Gastroesophageal sphincter (tissue), 4 donors: Measurements from ENCODE around the gene RAPGEF5. TPM values are rescaled to one million over a fixed set of nuclear protein-coding genes. Genes with fewer than 3 reads are reported as not detected.

ENCODE experiments used
- ATAC-seq: fragments of 150-250 bp; one replicate; pipeline ENCODE4 v1.9.1; 2016; ENCODE audit warnings: mild to moderate bottlenecking, moderate library complexity
- H3K27ac ChIP-seq, 4 donors: fragments of 200-600 bp; sonication (generic) in 3 of 4; 1 replicate in 3 of 4; 2 replicates in 1 of 4; pipeline ENCODE4 v1.5.1; 2016 to 2019
- H3K27me3 ChIP-seq: fragments of 200-600 bp; sonication (generic); one replicate; pipeline ENCODE4 v1.5.1; 2019
- H3K36me3 ChIP-seq, 2 donors: fragments of 200-600 bp; sonication (generic); one replicate each; pipeline ENCODE4 v1.5.1; 2019; ENCODE audit warnings: control low read depth in 1 of 2
- H3K4me1 ChIP-seq, 3 donors: fragments of 200-600 bp; sonication (generic); 1 replicate in 2 of 3; 2 replicates in 1 of 3; pipeline ENCODE4 v1.5.1; 2016 to 2019; ENCODE audit warnings: control low read depth in 2 of 3
- H3K4me3 ChIP-seq, 2 donors: fragments of 200-600 bp; sonication (generic); one replicate each; pipeline ENCODE4 v1.5.1; 2019; ENCODE audit warnings: mild to moderate bottlenecking in 1 of 2, moderate library complexity in 1 of 2
- H3K9me3 ChIP-seq, 3 donors: fragments of 200-600 bp; sonication (generic); one replicate each; pipeline ENCODE4 v1.5.1; 2017 to 2019; ENCODE audit warnings: control low read depth in 2 of 3
- EP300 ChIP-seq: sonication (generic); formaldehyde crosslinking; IDR thresholded peaks from one replicate; pipeline ENCODE4 v1.6.1; 2017; ENCODE audit warnings: antibody characterized with exemption, mild to moderate bottlenecking
- POLR2A ChIP-seq, 2 donors: fragments of 450-650 bp; IDR thresholded peaks; one replicate each; pipeline ENCODE4 v1.6.1; 2017; ENCODE audit warnings: antibody characterized with exemption in 2 of 2, mild to moderate bottlenecking in 2 of 2, moderate library complexity in 1 of 2
- POLR2AphosphoS5 ChIP-seq: sonication (generic); formaldehyde crosslinking; IDR thresholded peaks from one replicate; pipeline ENCODE4 v1.6.1; 2017; ENCODE audit warnings: antibody characterized with exemption
- WGBS, 2 donors: methylation state at CpG; one replicate each; pipeline ENCODE4 v1.1.5; 2018; ENCODE audit warnings: low coverage in 1 of 2; 5-methylcytosine and 5-hydroxymethylcytosine counted together
- total RNA-seq, 4 donors: library from RNA; depleted of rRNA; stranded (reverse); fragments of >200 nt; gene quantifications; one replicate each; pipeline ENCODE4 v1.1.0, GENCODE V29; 2016
- TF ChIP-seq, protein P1 (sequence below), 4 experiments: fragments of 200-600 bp in 2 of 4; fragments of 450-650 bp in 2 of 4; sonication (generic) in 1 of 4; IDR thresholded peaks; one replicate each; pipeline ENCODE4 v1.5.1; 2017 to 2019; ENCODE audit warnings: antibody characterized with exemption in 4 of 4, mild to moderate bottlenecking in 2 of 4, moderate library complexity in 2 of 4

RAPGEF5 gene
- total RNA-seq, 4 donors from 2014 or later = 21.5 to 29.8 (median 26.6) TPM

DNA sequence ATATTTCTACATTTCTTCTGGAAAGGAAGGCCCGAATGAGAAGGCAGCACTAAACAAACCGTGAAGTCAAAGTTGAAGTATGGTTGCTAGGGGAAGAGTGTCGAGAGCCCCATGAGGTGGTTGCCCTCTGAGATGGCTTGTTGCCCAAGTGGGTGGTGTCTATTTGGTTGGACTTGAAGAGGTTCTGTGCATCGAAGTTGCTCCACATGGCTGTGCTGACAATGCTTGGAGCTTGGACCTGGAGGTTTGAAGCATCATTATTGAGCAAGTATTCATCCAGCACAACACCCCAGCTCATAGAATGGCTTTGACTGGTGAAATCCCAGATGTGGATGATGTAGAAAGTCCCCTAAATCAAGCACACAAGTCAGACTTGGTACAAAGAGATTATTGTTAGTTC lies 246.1 kb downstream of the RAPGEF5 start:
- TF ChIP-seq, protein P1, sequence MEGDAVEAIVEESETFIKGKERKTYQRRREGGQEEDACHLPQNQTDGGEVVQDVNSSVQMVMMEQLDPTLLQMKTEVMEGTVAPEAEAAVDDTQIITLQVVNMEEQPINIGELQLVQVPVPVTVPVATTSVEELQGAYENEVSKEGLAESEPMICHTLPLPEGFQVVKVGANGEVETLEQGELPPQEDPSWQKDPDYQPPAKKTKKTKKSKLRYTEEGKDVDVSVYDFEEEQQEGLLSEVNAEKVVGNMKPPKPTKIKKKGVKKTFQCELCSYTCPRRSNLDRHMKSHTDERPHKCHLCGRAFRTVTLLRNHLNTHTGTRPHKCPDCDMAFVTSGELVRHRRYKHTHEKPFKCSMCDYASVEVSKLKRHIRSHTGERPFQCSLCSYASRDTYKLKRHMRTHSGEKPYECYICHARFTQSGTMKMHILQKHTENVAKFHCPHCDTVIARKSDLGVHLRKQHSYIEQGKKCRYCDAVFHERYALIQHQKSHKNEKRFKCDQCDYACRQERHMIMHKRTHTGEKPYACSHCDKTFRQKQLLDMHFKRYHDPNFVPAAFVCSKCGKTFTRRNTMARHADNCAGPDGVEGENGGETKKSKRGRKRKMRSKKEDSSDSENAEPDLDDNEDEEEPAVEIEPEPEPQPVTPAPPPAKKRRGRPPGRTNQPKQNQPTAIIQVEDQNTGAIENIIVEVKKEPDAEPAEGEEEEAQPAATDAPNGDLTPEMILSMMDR (IDR thresholded peaks at IDR 0.05) = no peak
- TF ChIP-seq EP300 (no peak), POLR2AphosphoS5 (no peak), POLR2A (IDR thresholded peaks at IDR 0.05) (no peak)
- Histone ChIP-seq H3K4me3 (no peak overlapping the region), H3K9me3 (no peaks in the 10 kb centered on the region), H3K27me3 (peaks cover 13% of the 10 kb centered on the region), H3K36me3 (no peaks in the 10 kb centered on the region), H3K27ac (no peak overlapping the region), H3K4me1 (peaks cover 0 to 8% (median 0%) of the 10 kb centered on the region in 3 donors)
- ATAC-seq = no peak
- 65 to 70% methylated on average over 2 to 4 of the region's 4 CpGs for WGBS, 2 donors

DNA sequence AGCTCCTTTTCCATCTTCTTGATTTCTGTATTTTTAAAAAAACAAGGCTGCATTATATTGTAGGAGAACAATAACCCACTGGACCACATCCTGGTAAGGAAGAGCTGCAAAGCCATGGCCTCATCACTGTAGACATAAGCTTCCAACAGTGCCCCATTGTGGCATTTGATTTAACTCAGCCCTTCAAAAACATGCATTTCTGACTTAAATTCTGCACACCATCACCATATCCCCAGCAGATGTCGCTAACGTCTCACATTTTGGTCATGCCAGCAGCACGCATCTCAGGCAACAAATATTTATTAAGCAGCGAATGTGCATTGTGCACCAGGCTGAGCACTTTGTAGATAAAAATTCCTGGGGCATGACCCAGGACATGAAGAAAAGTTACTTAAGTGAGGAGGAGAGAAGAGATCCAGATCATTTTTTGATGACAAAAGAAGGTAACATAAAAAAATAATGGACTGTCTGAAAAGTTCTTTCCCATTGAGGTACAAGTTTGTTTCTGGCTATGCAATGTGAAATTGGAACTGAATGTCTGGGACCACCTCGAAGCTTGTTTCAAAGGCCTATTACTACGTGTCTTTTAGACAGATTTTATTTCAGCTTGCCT lies 246.6 kb downstream of the RAPGEF5 start:
- Histone ChIP-seq H3K27ac (no peak overlapping the region), H3K4me3 (no peak overlapping the region), H3K9me3 (no peaks in the 10 kb centered on the region), H3K36me3 (no peaks in the 10 kb centered on the region), H3K4me1 (peaks cover 0 to 8% (median 0%) of the 10 kb centered on the region in 3 donors), H3K27me3 (peaks cover 13% of the 10 kb centered on the region)
- TF ChIP-seq, protein P1 (IDR thresholded peaks at IDR 0.05) = peak; percentile 74 to 89 (median 85)
- no peak for TF ChIP-seq POLR2AphosphoS5
- peak; percentile 53 for ATAC-seq
- 3 to 12% methylated on average over 5 to 6 of the region's 6 CpGs for WGBS, 2 donors

DNA sequence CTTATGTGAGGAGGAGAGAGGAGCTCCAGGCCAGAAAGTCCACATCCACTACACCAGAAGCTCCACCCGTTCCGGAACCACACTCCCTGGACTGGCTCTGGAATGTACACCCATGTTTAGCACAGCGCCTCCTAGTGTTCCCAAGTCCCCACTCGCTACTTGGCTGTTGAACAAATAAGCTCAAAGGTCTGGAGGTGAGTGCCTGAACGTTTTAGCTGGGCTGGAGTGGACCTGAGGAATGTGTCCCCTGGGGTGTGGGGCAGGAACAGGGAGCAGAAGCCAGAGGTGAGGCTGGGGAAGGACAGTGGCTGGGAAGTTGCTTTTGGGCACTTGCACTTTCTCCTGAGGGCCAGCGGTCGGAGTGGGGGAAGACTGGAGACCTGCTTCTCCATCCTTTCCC lies 247.2 kb downstream of the RAPGEF5 start:
- peaks cover 13% of the 10 kb centered on the region for H3K27me3 ChIP-seq
- no peaks in the 10 kb centered on the region for H3K9me3 ChIP-seq
- no peaks in the 10 kb centered on the region for H3K36me3 ChIP-seq
- no peak for TF ChIP-seq EP300
- TF ChIP-seq, protein P1 (IDR thresholded peaks at IDR 0.05) = peak in 1 of 4 experiments; percentile 16
- peaks cover 0 to 8% (median 0%) of the 10 kb centered on the region in 3 donors for H3K4me1 ChIP-seq
- WGBS, 2 donors = 41% methylated on average over 5 of the region's 7 CpGs; no CpG with 5 or more reads in 1 of the 2 donors
- no peak for ATAC-seq
- H3K4me3 ChIP-seq = no peak overlapping the region
- no peak overlapping the region for H3K27ac ChIP-seq

DNA sequence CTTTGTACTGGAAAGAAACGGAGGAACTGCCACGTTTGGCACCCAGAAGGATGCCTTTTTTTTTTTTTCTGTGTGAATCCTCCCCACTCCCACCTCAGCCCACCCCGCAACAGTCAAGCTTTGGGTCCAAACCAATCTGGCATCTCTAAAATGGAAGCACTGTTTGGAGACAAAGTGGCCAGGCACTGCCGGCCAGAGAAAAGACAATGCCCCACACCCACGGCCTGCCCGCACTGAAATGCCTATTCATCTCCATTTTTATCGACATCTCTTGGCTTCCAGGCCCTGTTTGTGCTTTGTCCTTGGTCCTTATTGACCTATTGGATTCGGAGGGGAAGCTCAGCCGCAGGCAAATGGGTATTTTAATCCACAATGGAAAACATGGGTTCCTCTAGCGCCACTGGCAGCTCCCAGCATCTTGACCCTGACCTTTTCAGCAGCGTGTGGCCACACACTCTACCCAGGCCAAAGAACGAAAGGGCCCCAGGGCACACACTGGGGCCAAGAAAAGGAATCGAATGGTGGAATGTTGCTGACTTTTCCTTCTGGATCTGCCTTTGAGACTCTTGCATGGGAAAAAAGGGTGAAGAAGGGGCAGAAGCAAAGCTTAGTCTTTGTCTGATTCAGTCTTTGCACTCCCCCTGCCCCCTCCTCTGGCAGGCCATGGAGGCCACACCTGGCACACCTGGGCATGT lies 248.7 kb downstream of the RAPGEF5 start:
- Histone ChIP-seq H3K36me3 (no peaks in the 10 kb centered on the region), H3K27ac (no peak overlapping the region)

More for the DNA sequence above, 248.7 kb downstream of the RAPGEF5 start:
- Histone ChIP-seq H3K27me3 (peaks cover 13% of the 10 kb centered on the region), H3K4me1 (peaks cover 0 to 12% (median 0%) of the 10 kb centered on the region in 3 donors), H3K9me3 (no peaks in the 10 kb centered on the region), H3K4me3 (no peak overlapping the region)
- ATAC-seq = no peak
- 65 to 74% methylated on average over 6 to 7 of the region's 13 CpGs for WGBS, 2 donors
- TF ChIP-seq POLR2AphosphoS5 (no peak), POLR2A (IDR thresholded peaks at IDR 0.05) (no peak)
- TF ChIP-seq, protein P1 (IDR thresholded peaks at IDR 0.05) = no peak
